ENCODE measurements around the gene ATRN.

GRCh38 chr20:3658019-3658715, 187.3 kb downstream of the ATRN start:
- TF ChIP-seq POLR2A (IDR thresholded peaks at IDR 0.05) (no peak), CTCF (IDR thresholded peaks at IDR 0.05) (no peak)
